GM19468 (cell line): ENCODE measurements around the gene HOXA6.

Source experiments
- ATAC-seq: cut with Tn5 transposase; IDR thresholded peaks from one replicate; pipeline ENCODE4 v1.9.1; 2021; ENCODE audit warnings: mild to moderate bottlenecking, moderate library complexity, moderate number of reproducible peaks; ENCODE audit not compliant: unreplicated experiment; ENCODE audit errors: extremely low read depth

Gene HOXA6

GRCh38 chr7:27147199-27148030, at the start of gene HOXA6:
Gene HOXA6 (minus strand): TSS chr7:27147774. CDS start chr7:27147749, 25 bp downstream.
- ATAC-seq, result no peak

GRCh38 chr7:27196287-27196767, 48.8 kb upstream of the HOXA6 start:
- ATAC-seq, result no peak

GRCh38 chr7:27194686-27195379, 47.3 kb upstream of the HOXA6 start:
- no peak for ATAC-seq

- ATAC-seq, result no peak
Measured at GRCh38 chr7:27194002-27194352, 46.4 kb upstream of the HOXA6 start.

GRCh38 chr7:27193335-27194001, 45.9 kb upstream of the HOXA6 start:
- no peak for ATAC-seq

GRCh38 chr7:27192546-27193334, 45.2 kb upstream of the HOXA6 start:
- ATAC-seq, result no peak

- no peak for ATAC-seq
Measured at GRCh38 chr7:27191833-27192545, 44.4 kb upstream of the HOXA6 start.

GRCh38 chr7:27191161-27191731, 43.7 kb upstream of the HOXA6 start:
- no peak for ATAC-seq

- ATAC-seq, result no peak
Measured at GRCh38 chr7:27189997-27190748, 42.6 kb upstream of the HOXA6 start.

GRCh38 chr7:27189295-27189996, 41.9 kb upstream of the HOXA6 start:
- ATAC-seq, result no peak

GRCh38 chr7:27188386-27189294, 41.1 kb upstream of the HOXA6 start:
- ATAC-seq, result no peak

GRCh38 chr7:27187475-27188385, 40.2 kb upstream of the HOXA6 start:
- no peak for ATAC-seq

GRCh38 chr7:27186668-27187474, 39.3 kb upstream of the HOXA6 start:
- no peak for ATAC-seq

GRCh38 chr7:27185854-27186667, 38.5 kb upstream of the HOXA6 start:
- ATAC-seq, result no peak
